Measurements from ENCODE around the gene RYR1. TPM values are rescaled to one million over a fixed set of nuclear protein-coding genes. Genes with fewer than 3 reads are reported as not detected.
"Not testable (repeated sequence)": the region's sequence is repeated elsewhere in the genome, so short reads cannot be mapped to it uniquely, and the experiment has no call there.

The RYR1 gene
- total RNA-seq, 1 donor: 0.10 TPM

DNA sequence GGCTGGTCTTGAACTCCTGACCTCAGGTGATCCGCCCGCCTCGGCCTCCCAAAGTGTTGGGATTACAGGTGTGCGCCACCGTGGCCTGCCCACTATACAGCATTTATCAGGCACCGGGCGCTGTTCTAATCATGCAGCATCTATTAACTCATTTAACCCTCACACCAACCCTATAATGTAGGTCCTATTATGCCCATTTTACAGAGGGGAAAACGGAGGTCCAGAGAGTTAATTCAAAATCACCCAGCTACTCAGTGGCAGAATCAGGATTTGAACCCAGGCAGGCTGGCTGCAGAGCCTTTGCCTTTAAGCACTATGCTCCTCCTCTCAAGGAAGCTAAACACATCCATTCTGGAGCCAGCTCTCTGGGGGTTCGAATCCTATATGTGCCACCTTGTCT lies 130.0 kb downstream of the RYR1 start:
- Histone ChIP-seq H3K4me1 (ENCODE audit: insufficient read depth, low read length) (peaks cover 9% of the 10 kb centered on the region), H3K9me3 (ENCODE audit: low read depth, low read length) (no peaks in the 10 kb centered on the region), H3K4me3 (ENCODE audit: low read length) (no peak overlapping the region), H3K27me3 (ENCODE audit: insufficient read depth, low read length) (peaks cover 3% of the 10 kb centered on the region)

DNA sequence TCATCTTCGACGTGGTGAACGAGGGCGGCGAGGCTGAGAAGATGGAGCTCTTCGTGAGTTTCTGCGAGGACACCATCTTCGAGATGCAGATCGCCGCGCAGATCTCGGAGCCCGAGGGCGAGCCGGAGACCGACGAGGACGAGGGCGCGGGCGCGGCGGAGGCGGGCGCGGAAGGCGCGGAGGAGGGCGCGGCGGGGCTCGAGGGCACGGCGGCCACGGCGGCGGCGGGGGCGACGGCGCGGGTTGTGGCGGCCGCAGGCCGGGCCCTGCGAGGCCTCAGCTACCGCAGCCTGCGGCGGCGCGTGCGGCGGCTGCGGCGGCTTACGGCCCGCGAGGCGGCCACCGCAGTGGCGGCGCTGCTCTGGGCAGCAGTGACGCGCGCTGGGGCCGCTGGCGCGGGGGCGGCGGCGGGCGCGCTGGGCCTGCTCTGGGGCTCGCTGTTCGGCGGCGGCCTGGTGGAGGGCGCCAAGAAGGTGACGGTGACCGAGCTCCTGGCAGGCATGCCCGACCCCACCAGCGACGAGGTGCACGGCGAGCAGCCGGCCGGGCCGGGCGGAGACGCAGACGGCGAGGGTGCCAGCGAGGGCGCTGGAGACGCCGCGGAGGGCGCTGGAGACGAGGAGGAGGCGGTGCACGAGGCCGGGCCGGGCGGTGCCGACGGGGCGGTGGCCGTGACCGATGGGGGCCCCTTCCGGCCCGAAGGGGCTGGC lies 131.6 kb downstream of the RYR1 start:
- Histone ChIP-seq H3K4me1 (ENCODE audit: insufficient read depth, low read length) (peaks cover 5% of the 10 kb centered on the region), H3K27me3 (ENCODE audit: insufficient read depth, low read length) (peaks cover 3% of the 10 kb centered on the region), H3K4me3 (ENCODE audit: low read length) (no peak overlapping the region), H3K9me3 (ENCODE audit: low read depth, low read length) (no peaks in the 10 kb centered on the region)

DNA sequence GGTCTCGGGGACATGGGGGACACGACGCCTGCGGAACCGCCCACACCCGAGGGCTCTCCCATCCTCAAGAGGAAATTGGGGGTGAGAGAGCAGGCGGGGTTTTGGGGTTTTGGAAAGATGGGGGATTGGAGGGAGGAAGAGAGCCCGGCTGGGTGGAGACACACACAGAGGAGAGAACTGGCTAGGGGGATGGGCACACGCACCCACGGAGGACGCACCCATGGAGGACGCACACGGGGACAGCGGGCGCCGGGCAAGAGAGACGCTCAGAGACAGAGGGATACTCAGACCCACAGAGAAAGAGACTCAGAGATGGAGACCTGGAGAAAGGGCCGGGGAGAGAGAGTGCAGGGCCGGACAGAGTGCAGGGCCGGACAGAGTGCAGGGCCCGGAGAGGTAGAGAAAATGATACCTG lies 132.2 kb downstream of the RYR1 start:
- peaks cover 4% of the 10 kb centered on the region for H3K4me1 ChIP-seq (ENCODE audit: insufficient read depth, low read length)
- H3K9me3 ChIP-seq (ENCODE audit: low read depth, low read length): no peaks in the 10 kb centered on the region
- H3K4me3 ChIP-seq (ENCODE audit: low read length): no peak overlapping the region
- H3K27me3 ChIP-seq (ENCODE audit: insufficient read depth, low read length): peaks cover 3% of the 10 kb centered on the region

DNA sequence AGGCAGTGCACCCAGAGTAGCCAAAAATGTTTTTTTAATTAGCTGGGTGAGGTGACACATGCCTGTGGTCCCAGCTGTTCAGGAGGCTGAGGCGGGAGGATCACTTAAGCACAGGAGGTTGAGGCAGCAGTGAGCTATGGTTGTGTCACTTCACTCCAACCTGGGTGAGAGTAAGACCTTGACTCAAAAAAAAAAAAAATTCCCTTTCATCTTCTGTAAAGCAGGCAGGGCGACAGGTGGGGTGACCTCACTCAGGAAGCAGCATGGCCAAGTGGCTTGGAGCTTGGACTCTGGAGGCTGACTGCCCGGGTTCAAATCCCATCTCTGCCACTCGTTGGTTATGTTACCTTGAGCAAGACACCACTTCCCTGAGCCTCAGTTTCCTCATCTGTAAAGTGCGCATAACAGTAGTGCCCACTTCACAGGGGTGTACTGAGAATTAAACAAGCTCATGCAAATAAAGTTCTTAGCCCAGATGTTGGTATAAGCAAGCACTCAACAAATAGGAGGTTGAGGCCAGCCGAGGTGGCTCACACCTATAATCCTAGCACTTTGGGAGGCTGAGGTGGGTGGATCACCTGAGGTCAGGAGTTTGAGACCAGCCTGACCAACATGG lies 136.0 kb downstream of the RYR1 start:
- Histone ChIP-seq H3K27me3 (ENCODE audit: insufficient read depth, low read length) (peaks cover 3% of the 10 kb centered on the region), H3K9me3 (ENCODE audit: low read depth, low read length) (no peaks in the 10 kb centered on the region), H3K4me1 (ENCODE audit: insufficient read depth, low read length) (peaks cover 4% of the 10 kb centered on the region), H3K4me3 (ENCODE audit: low read length) (no peak overlapping the region)

DNA sequence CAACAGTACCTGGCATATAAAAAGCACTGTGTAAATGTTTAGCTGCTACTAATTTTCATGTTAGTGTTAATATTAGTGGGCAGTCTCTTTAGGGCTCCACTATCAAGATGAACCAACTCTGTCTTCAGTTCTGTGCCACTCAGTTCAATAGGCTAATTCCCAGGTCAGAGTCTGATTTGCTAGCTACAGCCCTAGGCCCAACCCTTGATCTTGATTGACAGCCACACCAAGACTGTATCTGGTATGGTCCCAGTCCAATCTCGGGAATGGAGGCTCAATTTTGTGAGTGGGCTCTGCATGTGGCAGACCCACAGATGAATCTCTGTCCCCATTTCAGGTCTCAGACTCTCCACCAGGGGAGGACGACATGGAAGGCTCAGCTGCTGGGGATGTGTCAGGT lies 138.2 kb downstream of the RYR1 start:
- Histone ChIP-seq H3K4me1 (ENCODE audit: insufficient read depth, low read length) (no peaks in the 10 kb centered on the region), H3K27me3 (ENCODE audit: insufficient read depth, low read length) (no peaks in the 10 kb centered on the region), H3K9me3 (ENCODE audit: low read depth, low read length) (no peaks in the 10 kb centered on the region), H3K4me3 (ENCODE audit: low read length) (no peak overlapping the region)

DNA sequence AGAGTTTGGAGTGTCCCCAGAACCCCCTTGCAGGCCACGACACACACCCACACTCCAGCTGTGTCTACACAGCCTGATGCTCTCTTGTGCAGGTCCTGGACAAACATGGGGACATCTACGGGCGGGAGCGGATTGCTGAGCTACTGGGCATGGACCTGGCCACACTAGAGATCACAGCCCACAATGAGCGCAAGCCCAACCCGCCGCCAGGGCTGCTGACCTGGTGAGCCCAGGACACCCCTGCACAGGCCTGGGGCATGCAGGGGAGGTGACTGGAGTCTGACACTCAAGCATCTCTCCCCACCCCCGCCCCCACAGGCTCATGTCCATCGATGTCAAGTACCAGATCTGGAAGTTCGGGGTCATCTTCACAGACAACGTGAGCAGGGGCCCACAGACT lies 144.3 kb downstream of the RYR1 start:
- Histone ChIP-seq H3K9me3 (ENCODE audit: low read depth, low read length) (no peaks in the 10 kb centered on the region), H3K27me3 (ENCODE audit: insufficient read depth, low read length) (no peaks in the 10 kb centered on the region), H3K4me1 (ENCODE audit: insufficient read depth, low read length) (no peaks in the 10 kb centered on the region), H3K4me3 (ENCODE audit: low read length) (no peak overlapping the region)

DNA sequence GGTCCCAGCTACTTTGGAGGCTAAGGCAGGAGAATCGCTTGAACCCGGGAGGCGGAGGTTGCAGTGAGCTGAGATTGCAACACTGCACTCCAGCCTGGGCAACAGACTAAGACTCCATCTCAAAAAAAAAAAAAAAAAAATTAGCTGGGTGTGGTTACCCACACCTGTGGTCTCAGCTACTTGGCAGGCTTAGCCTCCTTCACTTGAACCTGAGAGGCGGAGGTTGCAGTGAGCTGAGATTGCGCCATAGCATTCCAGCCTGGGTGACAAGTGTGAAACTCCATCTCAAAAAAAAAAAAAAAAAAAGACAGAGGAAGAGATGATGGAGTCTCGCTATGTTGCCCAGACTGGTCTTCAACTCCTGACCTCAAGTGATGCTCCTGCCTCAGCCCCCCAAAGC lies 145.8 kb downstream of the RYR1 start:
- H3K4me3 ChIP-seq (ENCODE audit: low read length); H3K27me3 ChIP-seq (ENCODE audit: insufficient read depth, low read length); H3K9me3 ChIP-seq (ENCODE audit: low read depth, low read length); H3K4me1 ChIP-seq (ENCODE audit: insufficient read depth, low read length): not testable (repeated sequence)

DNA sequence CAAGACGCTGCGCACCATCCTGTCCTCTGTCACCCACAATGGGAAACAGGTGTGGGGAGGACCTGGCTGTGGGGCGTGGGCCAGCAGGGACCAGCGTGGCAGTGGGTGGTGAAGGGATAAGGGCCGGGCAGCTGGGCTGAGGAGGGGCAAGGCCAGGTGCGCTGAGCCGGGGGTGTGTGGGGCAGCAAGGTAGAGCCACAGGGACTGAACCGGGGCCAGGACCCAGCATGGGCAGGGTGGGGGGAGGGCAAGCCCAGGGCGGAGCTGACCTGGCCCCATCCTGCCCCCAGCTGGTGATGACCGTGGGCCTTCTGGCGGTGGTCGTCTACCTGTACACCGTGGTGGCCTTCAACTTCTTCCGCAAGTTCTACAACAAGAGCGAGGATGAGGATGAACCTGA lies 146.6 kb downstream of the RYR1 start:
- Histone ChIP-seq H3K9me3 (ENCODE audit: low read depth, low read length) (no peaks in the 10 kb centered on the region), H3K4me1 (ENCODE audit: insufficient read depth, low read length) (peaks cover 7% of the 10 kb centered on the region), H3K4me3 (ENCODE audit: low read length) (no peak overlapping the region), H3K27me3 (ENCODE audit: insufficient read depth, low read length) (no peaks in the 10 kb centered on the region)

DNA sequence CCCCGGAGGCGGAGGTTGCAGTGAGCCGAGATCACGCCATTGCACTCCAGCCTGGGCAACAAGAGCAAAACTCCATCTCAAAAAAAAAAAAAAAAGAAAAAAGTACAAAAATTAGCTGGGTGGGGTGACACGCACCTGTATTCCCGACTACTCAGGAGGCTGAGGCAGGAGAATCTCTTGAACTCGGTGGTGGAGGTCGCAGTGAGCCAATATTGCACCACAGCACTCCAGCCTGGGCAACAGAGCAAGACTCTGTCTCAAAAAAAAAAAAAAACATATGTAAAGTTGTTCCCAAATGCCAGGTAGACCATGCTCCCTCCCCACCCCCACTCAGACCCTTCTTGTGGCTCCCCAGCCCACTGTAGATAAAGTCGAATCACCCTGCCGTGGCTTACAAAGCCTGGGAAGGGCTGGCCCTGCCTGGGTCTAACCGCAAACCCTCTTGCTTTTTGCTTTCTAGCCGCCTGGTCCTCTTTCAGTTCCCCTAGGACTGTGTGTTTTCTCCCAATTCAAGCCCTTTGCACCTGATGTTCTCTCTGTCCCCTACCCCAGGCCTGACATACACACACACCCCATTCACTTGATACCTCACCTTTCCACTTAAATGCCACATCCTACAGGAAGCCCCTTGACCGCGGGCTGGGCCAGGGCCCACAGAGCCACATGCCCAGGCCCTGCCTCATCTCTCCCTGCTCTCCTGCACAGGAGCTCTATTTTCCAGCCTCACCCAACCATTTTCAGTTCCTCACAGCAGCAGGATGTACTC lies 149.9 kb downstream of the RYR1 start:
- Histone ChIP-seq H3K4me1 (ENCODE audit: insufficient read depth, low read length) (peaks cover 7% of the 10 kb centered on the region), H3K4me3 (ENCODE audit: low read length) (no peak overlapping the region), H3K9me3 (ENCODE audit: low read depth, low read length) (no peaks in the 10 kb centered on the region), H3K27me3 (ENCODE audit: insufficient read depth, low read length) (no peaks in the 10 kb centered on the region)

DNA sequence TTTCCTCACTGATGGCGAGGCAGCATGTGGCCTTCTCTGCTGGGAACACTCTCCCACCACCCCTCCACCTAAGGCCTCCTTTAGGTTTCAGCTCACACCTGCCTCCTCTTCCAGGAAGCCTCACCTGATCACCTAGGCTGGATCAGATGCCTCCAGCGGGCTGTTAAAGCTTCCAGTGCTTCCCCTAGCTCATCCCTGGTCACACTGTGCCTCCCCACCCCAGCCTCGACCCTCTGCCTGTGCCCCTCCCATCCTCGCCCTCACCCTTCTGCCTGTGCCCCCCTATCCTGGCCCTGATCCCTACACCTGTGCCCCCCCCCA lies 150.5 kb downstream of the RYR1 start:
- Histone ChIP-seq H3K4me3 (ENCODE audit: low read length) (no peak overlapping the region), H3K27me3 (ENCODE audit: insufficient read depth, low read length) (no peaks in the 10 kb centered on the region), H3K4me1 (ENCODE audit: insufficient read depth, low read length) (peaks cover 7% of the 10 kb centered on the region), H3K9me3 (ENCODE audit: low read depth, low read length) (no peaks in the 10 kb centered on the region)

DNA sequence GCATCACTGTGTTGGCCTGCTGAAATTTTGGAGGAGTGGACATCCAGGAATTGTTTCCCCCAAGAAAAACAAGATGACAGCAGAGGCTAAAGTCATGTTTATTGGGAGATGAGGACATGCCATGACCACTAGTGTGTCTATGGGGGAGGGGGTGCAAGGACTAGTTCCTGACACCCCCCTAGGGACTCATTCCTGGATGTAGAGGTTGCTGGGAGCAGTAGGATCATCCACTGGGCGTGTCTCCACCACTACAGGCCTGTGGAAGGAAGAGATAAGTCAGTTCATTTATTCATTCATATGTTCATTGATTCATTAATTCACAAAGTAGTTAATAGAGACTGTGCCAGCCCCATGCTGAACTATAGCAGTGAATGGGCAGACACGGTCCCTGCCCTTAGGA lies 154.1 kb downstream of the RYR1 start:
- peaks cover 7% of the 10 kb centered on the region for H3K4me1 ChIP-seq (ENCODE audit: insufficient read depth, low read length)
- no peaks in the 10 kb centered on the region for H3K27me3 ChIP-seq (ENCODE audit: insufficient read depth, low read length)
- H3K9me3 ChIP-seq (ENCODE audit: low read depth, low read length): no peaks in the 10 kb centered on the region
- H3K4me3 ChIP-seq (ENCODE audit: low read length): no peak overlapping the region

DNA sequence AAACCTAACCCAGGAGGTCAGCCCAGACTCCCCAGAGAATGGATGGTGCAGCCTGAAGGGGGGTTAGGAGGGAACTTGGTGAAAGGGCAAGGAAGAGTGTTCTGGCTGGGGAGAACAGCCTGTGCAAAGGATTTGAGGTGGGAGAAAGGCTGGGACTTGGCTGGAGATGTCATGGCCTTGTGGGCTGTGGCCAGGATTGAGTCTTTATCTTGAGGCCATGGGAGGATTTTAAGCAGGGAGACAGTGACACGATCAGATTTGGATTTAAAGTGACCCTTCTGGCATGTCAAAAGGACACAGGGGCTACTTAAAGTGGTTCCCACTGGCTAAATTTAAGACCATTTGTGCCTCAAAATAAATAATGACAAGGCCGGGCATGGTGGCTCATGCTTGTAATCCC lies 154.6 kb downstream of the RYR1 start:
- H3K4me1 ChIP-seq (ENCODE audit: insufficient read depth, low read length): peaks cover 7% of the 10 kb centered on the region
- no peaks in the 10 kb centered on the region for H3K9me3 ChIP-seq (ENCODE audit: low read depth, low read length)
- no peaks in the 10 kb centered on the region for H3K27me3 ChIP-seq (ENCODE audit: insufficient read depth, low read length)
- H3K4me3 ChIP-seq (ENCODE audit: low read length): no peak overlapping the region

DNA sequence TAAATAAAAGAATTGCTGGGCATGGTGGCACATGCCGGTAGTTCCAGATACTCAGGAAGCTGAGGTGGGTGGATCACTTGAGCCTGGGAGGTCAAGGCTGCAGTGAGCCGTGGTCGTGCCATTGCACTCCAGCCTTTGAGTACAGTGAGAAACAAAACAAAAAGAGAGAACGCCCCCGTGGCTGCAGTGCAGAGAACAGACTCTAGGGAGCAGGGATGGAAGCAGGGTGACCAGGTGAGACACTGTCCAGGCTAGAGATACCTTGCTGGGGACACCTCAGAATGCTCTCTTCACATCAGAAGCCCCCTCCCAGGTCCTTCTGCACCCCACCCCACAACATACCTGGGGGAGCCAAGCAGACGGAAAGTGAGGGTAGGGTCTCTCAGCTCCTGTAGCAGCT lies 159.4 kb downstream of the RYR1 start:
- no peaks in the 10 kb centered on the region for H3K9me3 ChIP-seq (ENCODE audit: low read depth, low read length)
- H3K4me3 ChIP-seq (ENCODE audit: low read length): no peak overlapping the region
- H3K27me3 ChIP-seq (ENCODE audit: insufficient read depth, low read length): no peaks in the 10 kb centered on the region
- H3K4me1 ChIP-seq (ENCODE audit: insufficient read depth, low read length): no peaks in the 10 kb centered on the region

DNA sequence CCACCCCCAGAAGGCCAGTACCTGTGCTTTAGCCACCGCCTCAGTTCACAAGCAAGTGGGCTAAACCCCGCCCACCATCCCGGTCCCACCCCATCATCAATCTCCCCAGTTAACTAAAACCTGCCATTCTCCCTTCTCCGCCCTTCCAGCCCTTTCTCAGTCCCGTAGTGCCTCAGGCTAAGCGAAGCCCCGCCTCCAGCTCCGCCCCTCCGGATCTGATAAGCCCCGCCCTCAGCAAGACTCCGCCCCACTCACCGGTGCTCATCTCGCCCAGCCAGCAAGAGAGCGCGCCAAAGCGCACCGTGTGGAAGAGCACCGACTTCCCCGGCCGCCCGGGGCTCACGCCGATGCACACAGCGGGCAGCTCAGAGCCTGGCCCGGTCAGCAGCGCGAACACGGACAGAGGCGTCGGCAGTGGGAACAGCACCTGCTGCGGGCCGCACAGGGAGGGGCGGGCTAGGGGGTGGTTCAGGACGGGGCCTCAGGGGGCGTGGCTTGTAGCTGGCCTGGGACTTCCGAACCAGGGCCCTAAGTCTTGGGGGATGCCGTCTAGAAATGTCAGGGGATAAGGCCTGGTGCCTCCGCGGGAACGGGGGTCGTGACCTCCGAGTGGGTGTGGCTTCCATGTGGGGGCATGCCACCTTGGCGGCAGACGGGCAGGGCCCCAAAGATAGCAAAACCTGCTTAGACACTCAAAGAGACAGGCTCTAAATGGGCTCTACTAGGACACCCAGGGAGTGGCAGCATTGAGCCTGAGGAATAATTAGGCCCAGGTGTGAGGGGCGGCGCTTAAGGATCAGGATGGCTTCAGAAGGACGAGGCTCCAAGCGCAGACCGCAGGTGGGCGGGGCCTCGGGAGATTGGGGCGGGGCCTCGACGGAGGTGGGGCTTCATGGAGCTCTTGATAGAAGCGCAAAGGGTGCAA lies 162.8 kb downstream of the RYR1 start:
- no peaks in the 10 kb centered on the region for H3K9me3 ChIP-seq (ENCODE audit: low read depth, low read length)
- H3K4me1 ChIP-seq (ENCODE audit: insufficient read depth, low read length): no peaks in the 10 kb centered on the region
- no peak overlapping the region for H3K4me3 ChIP-seq (ENCODE audit: low read length)
- H3K27me3 ChIP-seq (ENCODE audit: insufficient read depth, low read length): no peaks in the 10 kb centered on the region

DNA sequence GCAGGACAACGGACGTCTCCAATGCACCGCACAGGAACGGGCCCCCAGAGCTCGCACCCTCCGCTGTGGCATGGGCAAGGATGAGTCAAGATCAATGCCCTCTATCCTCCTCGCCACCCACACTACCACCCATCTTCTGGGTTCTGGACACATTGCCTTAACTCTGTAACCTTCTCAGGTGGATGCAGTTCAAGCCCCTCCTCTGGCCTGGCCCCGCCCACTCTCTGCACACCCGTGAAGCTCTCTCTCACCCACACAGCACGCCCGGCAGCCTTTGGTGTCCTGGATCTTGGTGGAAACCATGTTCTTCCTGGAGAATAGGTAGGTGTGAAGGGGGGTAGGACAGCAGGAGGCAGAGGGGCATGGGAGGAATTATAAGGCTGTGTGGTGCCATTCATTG lies 163.6 kb downstream of the RYR1 start:
- H3K27me3 ChIP-seq (ENCODE audit: insufficient read depth, low read length): no peaks in the 10 kb centered on the region
- H3K4me1 ChIP-seq (ENCODE audit: insufficient read depth, low read length): no peaks in the 10 kb centered on the region
- no peak overlapping the region for H3K4me3 ChIP-seq (ENCODE audit: low read length)
- H3K9me3 ChIP-seq (ENCODE audit: low read depth, low read length): no peaks in the 10 kb centered on the region
